ENCODE data around the gene DGKI. TPM values are rescaled to one million over a fixed set of nuclear protein-coding genes. Genes with fewer than 3 reads are reported as not detected.

The DGKI gene
- total and polyA plus RNA-seq, 2 of the 4 experiments (the other 2 are of a cell fraction) = 3.9 to 15.8 TPM

DNA sequence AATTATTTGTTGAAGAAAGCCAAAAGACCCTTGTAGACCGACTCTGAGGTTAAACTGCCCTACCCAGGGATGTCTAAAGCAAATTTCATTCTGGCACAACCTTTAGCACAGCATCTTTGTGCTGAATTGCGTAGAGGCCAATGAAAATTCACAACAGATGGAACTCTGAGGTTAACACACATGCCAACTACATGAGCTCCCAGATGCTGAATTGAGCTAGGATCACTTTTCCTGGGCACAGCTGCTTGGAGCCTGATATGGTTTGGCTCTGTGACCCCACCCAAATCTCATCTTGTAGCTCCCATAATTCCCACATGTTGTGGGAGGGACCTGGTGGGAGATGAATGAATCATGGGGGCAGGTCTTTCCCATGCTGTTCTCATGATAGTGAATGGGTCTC is 345.2 kb downstream of the DGKI start:
- dilution Hi-C loops (cut with HindIII; ENCODE audit: low sequenced_read_pairs, unreplicated experiment) = no loop called here
- in situ Hi-C loops (cut with MboI; ENCODE audit: low sequenced_read_pairs) = no loop called here
- intact Hi-C loops (cut with micrococcal nuclease) = no loop called here
- Histone ChIP-seq H3K18ac (ENCODE audit: low read depth, low read length) (no peak overlapping the region), H3K27me3 (ENCODE audit: control insufficient read depth, insufficient read depth, low read length) (no peaks in the 10 kb centered on the region), H3K27ac (ENCODE audit: insufficient read depth, low read length) (no peak overlapping the region), H3K4me3 (ENCODE audit: insufficient read depth, low read depth, low read length) (no peak overlapping the region), H2AK5ac (ENCODE audit: low read depth, low read length) (no peak overlapping the region), H2AK9ac (replicated peaks; ENCODE audit: low read depth, low read length, poor library complexity) (no peak overlapping the region), H3K23ac (ENCODE audit: low read depth, low read length) (no peak overlapping the region), H3K9me1 (ENCODE audit: insufficient read depth, low read length) (no peaks in the 10 kb centered on the region), H3K36me3 (ENCODE audit: control insufficient read depth, insufficient read depth, low read length) (no peaks in the 10 kb centered on the region), H3K4me2 (ENCODE audit: low read depth, low read length) (no peak overlapping the region), H2BK15ac (ENCODE audit: low read depth, low read length) (no peak overlapping the region), H3K9ac (ENCODE audit: low read depth, low read length) (no peak overlapping the region), H4K5ac (ENCODE audit: low read depth, low read length) (no peak overlapping the region), H4K8ac (ENCODE audit: low read depth in 2 of 2, low read length in 2 of 2) (no peak overlapping the region), H3K9me3 (ENCODE audit: control insufficient read depth, insufficient read depth, low read length) (no peaks in the 10 kb centered on the region), H2AFZ (replicated peaks; ENCODE audit: low read length, poor library complexity) (no peak overlapping the region), H2BK120ac (ENCODE audit: low read depth, low read length) (no peak overlapping the region), H2BK5ac (ENCODE audit: low read depth, low read length, poor library complexity, severe bottlenecking) (no peak overlapping the region), H3K14ac (replicated peaks; ENCODE audit: low read depth, low read length) (0 out of 2 replicates have a peak overlapping the region, but pooled peaks have one; percentile 15), H3K56ac (ENCODE audit: extremely low read depth, insufficient read depth, low read length) (no peak overlapping the region), H4K91ac (ENCODE audit: insufficient read depth, low read depth, low read length) (no peak overlapping the region), H3K4ac (ENCODE audit: low read depth, low read length) (no peak overlapping the region), H4K20me1 (ENCODE audit: insufficient read depth, low read length) (no peaks in the 10 kb centered on the region), H2BK20ac (ENCODE audit: low read depth, low read length) (no peak overlapping the region), H3K79me1 (ENCODE audit: low read depth in 1 of 2, low read length in 2 of 2) (no peaks in the 10 kb centered on the region), H3K4me1 (ENCODE audit: control insufficient read depth, insufficient read depth, low read length) (no peaks in the 10 kb centered on the region)
- 100% methylated on average over 1 of the region's 2 CpGs; no CpG with 5 or more reads in 1 of the 2 experiments for WGBS, 2 experiments (ENCODE audit: extremely low coverage in 2 of 2, insufficient read length in 1 of 2)
- ChIA-PET POLR2A (ENCODE audit: unreplicated experiment) (no interaction called here), CTCF (no interaction called here)
- ATAC-seq (ENCODE audit: low read depth) (no peak), DNase-seq (no peak)
- TF ChIP-seq MAZ (IDR thresholded peaks at IDR 0.05; ENCODE audit: borderline replicate concordance, low read depth, low read length) = no peak
- no peak for TF ChIP-seq FOS (IDR thresholded peaks at IDR 0.05; ENCODE audit: low read depth, low read length)
- no peak for TF ChIP-seq MAFK (IDR thresholded peaks at IDR 0.05; ENCODE audit: low read depth, low read length)
- TF ChIP-seq, protein P1, sequence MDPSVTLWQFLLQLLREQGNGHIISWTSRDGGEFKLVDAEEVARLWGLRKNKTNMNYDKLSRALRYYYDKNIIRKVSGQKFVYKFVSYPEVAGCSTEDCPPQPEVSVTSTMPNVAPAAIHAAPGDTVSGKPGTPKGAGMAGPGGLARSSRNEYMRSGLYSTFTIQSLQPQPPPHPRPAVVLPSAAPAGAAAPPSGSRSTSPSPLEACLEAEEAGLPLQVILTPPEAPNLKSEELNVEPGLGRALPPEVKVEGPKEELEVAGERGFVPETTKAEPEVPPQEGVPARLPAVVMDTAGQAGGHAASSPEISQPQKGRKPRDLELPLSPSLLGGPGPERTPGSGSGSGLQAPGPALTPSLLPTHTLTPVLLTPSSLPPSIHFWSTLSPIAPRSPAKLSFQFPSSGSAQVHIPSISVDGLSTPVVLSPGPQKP (IDR thresholded peaks at IDR 0.05; ENCODE audit: borderline replicate concordance, low read depth, low read length) = no peak
- TF ChIP-seq NFE2L2 (IDR thresholded peaks at IDR 0.05; ENCODE audit: low read depth, low read length) = no peak
- TF ChIP-seq POLR2A (IDR thresholded peaks at IDR 0.05; ENCODE audit: low read depth, low read length) = no peak
- TF ChIP-seq RFX5 (IDR thresholded peaks at IDR 0.05; ENCODE audit: low read depth, low read length) = no peak
- no peak for TF ChIP-seq RCOR1 (IDR thresholded peaks at IDR 0.05; ENCODE audit: insufficient replicate concordance, low read length)
- BruUV-seq (replicated peaks) = no TSS peak
